ENCODE results near the gene THRB.

Gene THRB

GRCh38 chr3:24494618-24495325 lies at the start of gene THRB:
THRB (minus strand) TSS chr3:24494850.
- DNase-seq (ENCODE audit: low read depth in 1 of 2, low spot score in 1 of 2), result no peak

DNA sequence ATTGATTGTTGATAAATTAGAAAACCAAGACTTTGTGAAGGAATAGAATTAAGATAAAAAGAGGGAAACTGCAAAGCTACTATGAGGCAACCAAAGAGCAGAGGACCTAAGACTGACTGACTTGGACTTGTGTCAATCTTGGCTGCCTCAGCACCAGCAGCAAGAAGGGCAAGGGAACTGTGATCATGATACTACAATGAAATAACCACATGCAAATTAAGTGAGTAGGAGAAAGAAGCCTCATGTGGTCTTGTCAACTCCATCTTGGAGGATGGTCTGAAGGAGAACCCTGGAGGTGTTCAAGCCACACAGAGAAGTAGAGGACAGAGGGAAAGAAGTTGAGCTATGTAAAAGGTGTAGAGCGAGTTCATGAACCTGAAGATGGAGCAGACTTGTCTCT lies 47.3 kb upstream of the THRB start:
- no peak for DNase-seq (ENCODE audit: low read depth in 1 of 2, low spot score in 1 of 2)

GRCh38 chr3:24540821-24541220 lies 46.2 kb upstream of the THRB start:
- DNase-seq (ENCODE audit: low read depth in 1 of 2, low spot score in 1 of 2), result no peak

GRCh38 chr3:24539699-24540098 lies 45.0 kb upstream of the THRB start:
- DNase-seq (ENCODE audit: low read depth in 1 of 2, low spot score in 1 of 2), result no peak

DNA sequence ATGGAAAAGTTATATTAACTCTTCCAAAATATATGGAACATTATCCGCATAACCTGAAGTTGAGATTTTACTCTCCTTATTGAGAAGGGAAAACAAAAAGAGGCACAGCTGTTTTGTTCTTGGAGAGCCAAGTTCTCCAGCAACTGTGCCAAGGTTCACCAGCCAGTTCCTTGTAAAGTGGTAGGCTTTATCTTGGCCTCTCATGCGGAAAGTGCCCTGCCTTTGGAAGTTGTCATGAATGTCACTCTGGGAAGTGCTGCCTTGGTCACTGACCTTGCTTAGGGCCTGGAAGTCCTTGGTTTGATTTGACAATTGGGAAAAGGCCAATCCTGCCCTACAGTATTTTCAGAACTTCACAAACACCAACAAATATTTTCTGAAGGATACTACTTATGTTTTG lies 44.2 kb upstream of the THRB start:
- no peak for DNase-seq (ENCODE audit: low read depth in 1 of 2, low spot score in 1 of 2)

GRCh38 chr3:24533561-24534193 lies 39.0 kb upstream of the THRB start:
- no peak for DNase-seq (ENCODE audit: low read depth in 1 of 2, low spot score in 1 of 2)

DNA sequence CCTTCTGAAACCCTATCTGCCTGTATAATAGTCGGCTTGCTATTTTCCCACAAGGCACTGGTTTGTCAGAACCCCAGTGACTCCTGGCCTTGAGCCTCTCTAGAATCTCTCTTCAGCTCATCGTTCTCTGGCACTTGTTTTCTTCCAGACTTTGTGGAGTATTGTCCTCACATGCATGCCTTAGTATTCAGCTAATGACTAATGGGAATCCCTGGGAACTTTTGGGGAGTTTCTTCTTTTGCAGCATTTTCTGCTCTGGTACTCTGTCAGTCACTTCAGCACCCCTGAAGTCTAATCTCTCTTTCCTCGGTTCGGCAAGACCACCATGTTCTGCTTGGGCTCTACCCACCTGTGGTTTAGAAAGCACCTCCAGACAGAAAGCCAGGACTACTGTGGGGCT lies 35.8 kb upstream of the THRB start:
- DNase-seq (ENCODE audit: low read depth in 1 of 2, low spot score in 1 of 2), result no peak

GRCh38 chr3:24529210-24529609 lies 34.6 kb upstream of the THRB start:
- DNase-seq (ENCODE audit: low read depth in 1 of 2, low spot score in 1 of 2), result no peak

GRCh38 chr3:24526640-24527212 lies 32.1 kb upstream of the THRB start:
- DNase-seq (ENCODE audit: low read depth in 1 of 2, low spot score in 1 of 2), result no peak

GRCh38 chr3:24525557-24525956 lies 30.9 kb upstream of the THRB start:
- DNase-seq (ENCODE audit: low read depth in 1 of 2, low spot score in 1 of 2), result no peak

DNA sequence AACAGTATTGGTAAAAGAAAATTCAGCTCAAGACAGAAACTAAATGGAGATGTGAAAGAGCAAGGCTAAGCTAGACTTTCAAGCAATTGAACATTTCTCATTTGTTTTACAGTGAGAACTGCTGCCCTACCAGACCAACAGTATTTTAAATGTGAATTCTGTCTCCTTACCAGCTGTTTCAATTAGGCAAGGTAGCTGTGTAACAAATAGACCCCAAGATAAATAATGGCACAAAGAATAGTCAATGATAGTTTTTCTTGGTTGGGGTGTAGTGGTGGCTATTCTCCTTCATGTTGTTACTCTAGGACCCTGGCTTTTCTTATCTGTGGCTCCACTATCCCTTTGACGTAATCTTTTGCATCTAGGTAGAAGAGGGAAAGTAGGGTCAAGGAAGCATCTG lies 30.4 kb upstream of the THRB start:
- no peak for DNase-seq (ENCODE audit: low read depth in 1 of 2, low spot score in 1 of 2)

DNA sequence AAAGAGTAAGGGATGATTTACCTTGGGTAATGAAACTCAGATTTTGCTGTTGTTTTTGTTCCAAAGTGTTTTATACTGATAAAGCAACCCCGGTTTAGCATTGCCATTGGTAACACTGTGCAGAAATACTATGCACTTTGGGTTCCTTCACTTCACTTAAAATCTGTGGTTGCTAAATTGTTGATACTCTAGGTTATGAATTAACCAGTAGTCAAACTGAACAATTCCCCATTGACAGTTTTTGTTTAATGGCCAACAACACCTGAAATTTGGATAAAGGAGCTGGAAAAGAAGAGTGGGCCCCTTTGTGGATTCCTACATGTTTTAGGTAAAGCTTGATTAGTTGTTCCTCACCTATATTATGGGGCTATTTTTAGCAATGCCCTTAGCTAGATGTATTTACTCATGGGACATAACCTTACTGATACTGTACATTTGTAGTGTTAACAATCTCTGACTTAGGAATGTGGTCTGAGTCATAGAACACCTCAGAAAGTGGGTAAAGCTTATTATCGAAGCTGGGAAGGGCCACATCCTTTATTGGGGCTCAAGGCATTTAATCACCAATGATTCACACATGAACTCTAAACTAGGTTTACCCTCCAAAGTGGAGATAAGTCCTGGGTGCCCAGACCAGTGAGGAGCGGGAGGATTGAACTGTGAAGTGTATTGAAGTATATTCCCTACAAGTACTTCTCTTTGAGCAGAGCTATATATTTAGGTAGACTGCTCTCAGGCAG lies 29.5 kb upstream of the THRB start:
- no peak for DNase-seq (ENCODE audit: low read depth in 1 of 2, low spot score in 1 of 2)

- no peak for DNase-seq (ENCODE audit: low read depth in 1 of 2, low spot score in 1 of 2)
These were observed 28.6 kb upstream of the THRB start for GRCh38 chr3:24523215-24523614.

GRCh38 chr3:24522146-24522579 lies 27.5 kb upstream of the THRB start:
- DNase-seq (ENCODE audit: low read depth in 1 of 2, low spot score in 1 of 2), result no peak

DNA sequence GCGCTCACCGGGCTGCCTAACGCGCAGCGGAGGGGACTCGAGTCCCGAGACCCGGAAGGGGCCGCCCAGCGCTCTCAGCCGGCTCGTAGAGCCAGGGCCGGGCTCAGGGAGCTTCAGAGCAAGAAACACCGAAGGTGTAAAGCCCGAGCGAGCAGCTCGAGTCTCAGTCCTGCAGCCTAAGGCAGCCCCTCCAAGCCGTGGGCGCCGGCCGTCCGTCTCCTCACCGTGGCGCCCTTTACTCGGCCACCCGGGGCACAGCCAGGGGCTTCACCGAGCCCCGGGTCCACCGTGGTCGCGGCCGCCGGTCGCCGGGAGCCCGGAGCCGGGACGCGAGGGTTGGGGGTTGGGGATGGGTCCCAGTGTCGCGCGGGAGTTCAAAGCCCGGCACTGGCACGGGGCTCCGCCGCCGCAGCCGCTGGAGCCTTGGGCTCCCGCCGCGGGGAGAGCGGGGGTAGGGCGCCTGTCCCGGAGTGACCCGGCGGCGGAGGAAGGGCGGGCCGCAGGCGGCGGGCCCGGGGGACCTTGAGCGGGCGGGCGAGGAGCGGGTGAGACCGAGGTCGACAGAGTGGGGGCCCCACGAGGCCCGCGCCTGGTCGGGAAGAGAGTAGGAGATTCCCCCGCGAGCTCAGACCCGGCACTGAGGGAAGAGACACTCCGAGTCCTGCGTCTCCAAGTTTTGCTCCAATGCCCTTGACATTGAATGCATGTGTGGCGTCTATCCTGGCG lies 26.9 kb upstream of the THRB start:
- DNase-seq (ENCODE audit: low read depth in 1 of 2, low spot score in 1 of 2), result no peak

- DNase-seq (ENCODE audit: low read depth in 1 of 2, low spot score in 1 of 2), result no peak
These were observed 26.3 kb upstream of the THRB start for GRCh38 chr3:24520976-24521419.

GRCh38 chr3:24520101-24520495 lies 25.4 kb upstream of the THRB start:
- DNase-seq (ENCODE audit: low read depth in 1 of 2, low spot score in 1 of 2), result no peak

- DNase-seq (ENCODE audit: low read depth in 1 of 2, low spot score in 1 of 2), result no peak
These were observed 24.9 kb upstream of the THRB start for GRCh38 chr3:24519368-24520100.

DNA sequence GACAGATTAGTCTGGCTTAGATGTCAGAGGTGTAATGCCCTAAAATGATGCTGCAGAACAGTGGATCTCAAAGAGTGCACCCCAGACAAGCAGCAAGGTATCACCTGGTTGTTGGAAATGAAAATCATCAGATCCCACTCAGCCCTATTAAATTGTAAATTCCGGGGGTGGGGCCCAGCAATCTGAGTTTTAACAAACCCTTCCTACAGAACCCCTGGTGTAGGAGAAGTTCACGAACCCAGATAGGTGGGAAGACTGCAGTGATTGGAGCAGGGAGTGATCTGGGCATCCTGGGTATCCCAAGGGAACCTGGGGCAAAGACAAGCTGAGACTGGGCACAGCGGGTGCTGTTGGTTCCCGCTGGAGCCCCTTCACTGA lies 24.3 kb upstream of the THRB start:
- no peak for DNase-seq (ENCODE audit: low read depth in 1 of 2, low spot score in 1 of 2)

- no peak for DNase-seq (ENCODE audit: low read depth in 1 of 2, low spot score in 1 of 2)
These were observed 19.5 kb upstream of the THRB start for GRCh38 chr3:24514119-24514518.

- no peak for DNase-seq (ENCODE audit: low read depth in 1 of 2, low spot score in 1 of 2)
These were observed 18.8 kb upstream of the THRB start for GRCh38 chr3:24513463-24513862.

All from activated T-helper 1 cell treated with anti-CD3 and anti-CD28 coated beads, Interleukin-2, amount 50 U/mL, for 16 hours (primary cell).